H9 (cell line): Measurements from ENCODE around the gene SCUBE3. TPM values are rescaled to one million over a fixed set of nuclear protein-coding genes. Genes with fewer than 3 reads are reported as not detected.

Experiments
- DNase-seq: peaks from one replicate; pipeline ENCODE4 v3.0.0-alpha.2; 2017
- H2AFZ ChIP-seq: one replicate; pipeline ENCODE4 v1.6.1; 2013; ENCODE audit warnings: mild to moderate bottlenecking, low read length, control low read depth, moderate library complexity
- H2AK5ac ChIP-seq: 2 replicates; pipeline ENCODE4 v1.6.1; 2013; ENCODE audit warnings: low read length, control low read depth, mixed read lengths; ENCODE audit not compliant: insufficient read length
- H2BK120ac ChIP-seq: one replicate; pipeline ENCODE4 v1.6.1; 2013; ENCODE audit warnings: low read depth, mild to moderate bottlenecking, low read length, control low read depth, inconsistent platforms; ENCODE audit not compliant: poor library complexity, severe bottlenecking
- H2BK12ac ChIP-seq: 2 replicates; pipeline ENCODE4 v1.6.1; 2013; ENCODE audit warnings: low read length, control low read depth, mixed read lengths, low read depth; ENCODE audit not compliant: insufficient read length
- H2BK15ac ChIP-seq: 2 replicates; pipeline ENCODE4 v1.6.1; 2013; ENCODE audit warnings: low read depth, low read length, control low read depth
- H2BK20ac ChIP-seq: one replicate; pipeline ENCODE4 v1.6.1; 2013; ENCODE audit warnings: low read depth, mild to moderate bottlenecking, low read length, control low read depth, inconsistent platforms; ENCODE audit not compliant: poor library complexity, severe bottlenecking
- H2BK5ac ChIP-seq: 2 replicates; pipeline ENCODE4 v1.6.1; 2013; ENCODE audit warnings: low read length, control low read depth, mixed read lengths; ENCODE audit not compliant: insufficient read length
- H3K14ac ChIP-seq: 2 replicates; pipeline ENCODE4 v1.6.1; 2013; ENCODE audit warnings: low read length, control low read depth; ENCODE audit not compliant: insufficient read depth
- H3K18ac ChIP-seq: 2 replicates; pipeline ENCODE4 v1.6.1; 2013; ENCODE audit warnings: low read depth, mild to moderate bottlenecking, mixed read lengths, low read length, control low read depth; ENCODE audit not compliant: insufficient read length
- H3K23ac ChIP-seq: 2 replicates; pipeline ENCODE4 v1.6.1; 2013; ENCODE audit warnings: low read length, control low read depth, mixed read lengths, low read depth; ENCODE audit not compliant: insufficient read length
- H3K23me2 ChIP-seq: 2 replicates; pipeline ENCODE4 v1.6.1; 2013; ENCODE audit warnings: low read depth, mild to moderate bottlenecking, mixed read lengths, low read length, control low read depth; ENCODE audit not compliant: insufficient read length, poor library complexity, severe bottlenecking
- H3K27ac ChIP-seq: 2 replicates; pipeline ENCODE4 v1.5.1; 2013; ENCODE audit warnings: low read length, control low read depth, mixed read lengths, low read depth; ENCODE audit not compliant: insufficient read length
- H3K27me3 ChIP-seq: 2 replicates; pipeline ENCODE4 v1.6.1; 2013; ENCODE audit warnings: low read length, control low read depth, inconsistent platforms; ENCODE audit not compliant: insufficient read depth
- H3K4ac ChIP-seq: 2 replicates; pipeline ENCODE4 v1.6.1; 2013; ENCODE audit warnings: low read depth, mild to moderate bottlenecking, control low read depth, inconsistent platforms, low read length, moderate library complexity
- H3K4me1 ChIP-seq: 2 replicates; pipeline ENCODE4 v1.6.1; 2013; ENCODE audit warnings: low read length, control low read depth, inconsistent platforms; ENCODE audit not compliant: insufficient read depth
- H3K4me2 ChIP-seq: 2 replicates; pipeline ENCODE4 v1.6.1; 2013; ENCODE audit warnings: low read length, control low read depth, mixed read lengths; ENCODE audit not compliant: insufficient read length, insufficient read depth
- H3K56ac ChIP-seq: 2 replicates; pipeline ENCODE4 v1.6.1; 2013; ENCODE audit warnings: low read depth, mild to moderate bottlenecking, mixed read lengths, low read length, control low read depth; ENCODE audit not compliant: insufficient read length
- H3K79me1 ChIP-seq: 2 replicates; pipeline ENCODE4 v1.6.1; 2013; ENCODE audit warnings: low read depth, mild to moderate bottlenecking, moderate library complexity, low read length, control low read depth, inconsistent platforms; ENCODE audit not compliant: insufficient read depth, poor library complexity, severe bottlenecking
- H3K79me2 ChIP-seq: 2 replicates; pipeline ENCODE4 v1.6.1; 2013; ENCODE audit warnings: low read length, control low read depth, inconsistent platforms; ENCODE audit not compliant: insufficient read depth
- H3K9ac ChIP-seq: 2 replicates; pipeline ENCODE4 v1.6.1; 2013; ENCODE audit warnings: low read length, control low read depth, mixed read lengths; ENCODE audit not compliant: insufficient read length; ENCODE audit errors: extremely low read depth
- H3K9me3 ChIP-seq: one replicate; pipeline ENCODE4 v1.6.1; 2013; ENCODE audit warnings: low read depth, low read length, inconsistent platforms; ENCODE audit not compliant: control insufficient read depth
- H3T11ph ChIP-seq: one replicate; pipeline ENCODE4 v1.6.1; 2013; ENCODE audit warnings: mild to moderate bottlenecking, low read length, control low read depth, inconsistent platforms
- H4K20me1 ChIP-seq: one replicate; pipeline ENCODE4 v1.6.1; 2013; ENCODE audit not compliant: control insufficient read depth, insufficient read length, insufficient read depth
- H4K5ac ChIP-seq: 2 replicates; pipeline ENCODE4 v1.6.1; 2013; ENCODE audit warnings: low read depth, mild to moderate bottlenecking, mixed read lengths, low read length, control low read depth; ENCODE audit not compliant: insufficient read length
- H4K8ac ChIP-seq: replicated peaks from 2 replicates; pipeline ENCODE4 v1.6.1; 2013; ENCODE audit warnings: low read length, control low read depth, mixed read lengths, low read depth; ENCODE audit not compliant: insufficient read length
- H4K91ac ChIP-seq: 2 replicates; pipeline ENCODE4 v1.6.1; 2013; ENCODE audit warnings: low read depth, mild to moderate bottlenecking, moderate library complexity, mixed read lengths, low read length, control low read depth; ENCODE audit not compliant: insufficient read length
- H3K27ac Mint-ChIP-seq, 3 experiments: 2 replicates in 2 of 3; 3 replicates in 1 of 3; pipeline ENCODE4 v1.8.0; 2020 to 2021; ENCODE audit warnings: mixed read lengths in 3 of 3, mild to moderate bottlenecking in 1 of 3, moderate library complexity in 1 of 3
- H3K27me3 Mint-ChIP-seq: 2 replicates; pipeline ENCODE4 v1.8.0; 2021; ENCODE audit warnings: low read depth, mild to moderate bottlenecking, moderate library complexity, mixed read lengths
- H3K36me3 Mint-ChIP-seq, 3 experiments: 2 replicates in 2 of 3; 3 replicates in 1 of 3; pipeline ENCODE4 v1.8.0; 2020 to 2021; ENCODE audit warnings: low read depth in 3 of 3, mixed read lengths in 3 of 3; ENCODE audit not compliant: insufficient read depth in 1 of 3
- H3K4me1 Mint-ChIP-seq, 2 experiments: 2 replicates each; pipeline ENCODE4 v1.8.0; 2020; ENCODE audit warnings: mixed read lengths in 2 of 2
- H3K4me3 Mint-ChIP-seq, 2 experiments: 2 replicates in 1 of 2; 3 replicates in 1 of 2; pipeline ENCODE4 v1.8.0; 2020 to 2021; ENCODE audit warnings: mild to moderate bottlenecking in 2 of 2, mixed read lengths in 2 of 2, moderate library complexity in 1 of 2
- H3K9me3 Mint-ChIP-seq, 2 experiments: 2 replicates in 1 of 2; 3 replicates in 1 of 2; pipeline ENCODE4 v1.8.0; 2020; ENCODE audit warnings: mild to moderate bottlenecking in 2 of 2, mixed read lengths in 2 of 2, moderate library complexity in 1 of 2
- WGBS: extraction: QIAGEN DNeasy Blood & Tissue Kit; methylation state at CpG from one replicate; pipeline ENCODE4 v1.1.7; 2013; ENCODE audit warnings: missing lambda C conversion rate, low lambda C conversion rate, mixed read lengths; ENCODE audit not compliant: insufficient read length; ENCODE audit errors: extremely low coverage; 5-methylcytosine and 5-hydroxymethylcytosine counted together
- total RNA-seq: library from RNA; stranded (reverse); gene quantifications from 2 replicates; pipeline ENCODE4 v1.2.1, GENCODE V29; 2021
- TF ChIP-seq, protein P1 (sequence below): fragments of 200-600 bp; sonication (generic); conservative IDR thresholded peaks from 3 replicates; pipeline ENCODE4 v1.8.0; 2021; ENCODE audit warnings: antibody characterized with exemption, mild to moderate bottlenecking

SCUBE3 gene
- total RNA-seq, 1 experiment from 2014 or later, result 2.7 TPM

- Histone ChIP-seq H2BK15ac (no peak overlapping the region), H2AFZ (no peak overlapping the region), H3K27me3 (peaks cover 6% of the 10 kb centered on the region; the same call in 1 of the 2 replicates), H2BK120ac (no peak overlapping the region), H4K91ac (no peak overlapping the region), H2BK20ac (no peak overlapping the region), H3K23ac (no peak overlapping the region), H2BK5ac (no peak overlapping the region), H3K4me1 (no peaks in the 10 kb centered on the region; the same call in 1 of the 2 replicates), H3K56ac (no peak overlapping the region), H3K9me3 (no peaks in the 10 kb centered on the region), H4K20me1 (no peaks in the 10 kb centered on the region), H3T11ph (no peak overlapping the region), H3K23me2 (no peaks in the 10 kb centered on the region), H3K4me2 (no peak overlapping the region), H2BK12ac (no peak overlapping the region), H4K5ac (no peak overlapping the region), H3K4ac (no peak overlapping the region), H3K79me2 (no peaks in the 10 kb centered on the region), H3K14ac (no peak overlapping the region), H3K18ac (no peak overlapping the region), H3K9ac (no peak overlapping the region), H3K27ac (no peak overlapping the region), H4K8ac (no peak overlapping the region), H3K79me1 (no peaks in the 10 kb centered on the region), H2AK5ac (no peak overlapping the region)
- no CpG with 5 or more reads among the region's 5 CpGs for WGBS
- Mint-ChIP-seq H3K9me3 (no peaks in the 10 kb centered on the region), H3K4me3 (no peak overlapping the region), H3K27ac (no peak overlapping the region), H3K36me3 (peaks cover 0 to 6% (median 0%) of the 10 kb centered on the region in 3 experiments; a peak in 5 of 7 replicates), H3K4me1 (peaks cover 38 to 45% of the 10 kb centered on the region in 2 experiments), H3K27me3 (peaks cover 38% of the 10 kb centered on the region)
- DNase-seq, result no peak
- TF ChIP-seq, protein P1, sequence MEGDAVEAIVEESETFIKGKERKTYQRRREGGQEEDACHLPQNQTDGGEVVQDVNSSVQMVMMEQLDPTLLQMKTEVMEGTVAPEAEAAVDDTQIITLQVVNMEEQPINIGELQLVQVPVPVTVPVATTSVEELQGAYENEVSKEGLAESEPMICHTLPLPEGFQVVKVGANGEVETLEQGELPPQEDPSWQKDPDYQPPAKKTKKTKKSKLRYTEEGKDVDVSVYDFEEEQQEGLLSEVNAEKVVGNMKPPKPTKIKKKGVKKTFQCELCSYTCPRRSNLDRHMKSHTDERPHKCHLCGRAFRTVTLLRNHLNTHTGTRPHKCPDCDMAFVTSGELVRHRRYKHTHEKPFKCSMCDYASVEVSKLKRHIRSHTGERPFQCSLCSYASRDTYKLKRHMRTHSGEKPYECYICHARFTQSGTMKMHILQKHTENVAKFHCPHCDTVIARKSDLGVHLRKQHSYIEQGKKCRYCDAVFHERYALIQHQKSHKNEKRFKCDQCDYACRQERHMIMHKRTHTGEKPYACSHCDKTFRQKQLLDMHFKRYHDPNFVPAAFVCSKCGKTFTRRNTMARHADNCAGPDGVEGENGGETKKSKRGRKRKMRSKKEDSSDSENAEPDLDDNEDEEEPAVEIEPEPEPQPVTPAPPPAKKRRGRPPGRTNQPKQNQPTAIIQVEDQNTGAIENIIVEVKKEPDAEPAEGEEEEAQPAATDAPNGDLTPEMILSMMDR, result no peak
Measured at GRCh38 chr6:35242486-35242885, 28.7 kb downstream of the SCUBE3 start.
